ENCODE measurements around the gene KHDRBS1.

Gene KHDRBS1

GRCh38 chr1:32013386-32014198, at the start of gene KHDRBS1:
TSS of gene KHDRBS1 (plus strand) at chr1:32013868. CDS start at chr1:32013996, 128 bp downstream.
- DNase-seq (ENCODE audit: low read depth), result peak; percentile 100
- H3K27me3 ChIP-seq (replicated peaks; ENCODE audit: control insufficient read depth, insufficient read depth, low read length), result no peaks in the 10 kb centered on the region
- H3K36me3 ChIP-seq (ENCODE audit: control insufficient read depth, insufficient read depth, low read length, severe bottlenecking), result peaks cover 4% of the 10 kb centered on the region
- no peaks in the 10 kb centered on the region for H3K9me3 ChIP-seq (ENCODE audit: control insufficient read depth, low read length)
- H3K9ac ChIP-seq (ENCODE audit: low read length), result peak within 1 kb of the TSS; percentile 100
- peaks cover 21% of the 10 kb centered on the region for H3K4me1 ChIP-seq (ENCODE audit: control insufficient read depth, insufficient read depth, low read length)
- H3K4me3 ChIP-seq (ENCODE audit: low read length), result peak within 1 kb of the TSS; percentile 89

- Histone ChIP-seq H3K9ac (ENCODE audit: low read length) (no peak overlapping the region), H3K4me3 (ENCODE audit: low read length) (no peak overlapping the region)
Observed at GRCh38 chr1:31970873-31971272, 42.8 kb upstream of the KHDRBS1 start.

GRCh38 chr1:31976401-31976800, 37.3 kb upstream of the KHDRBS1 start:
- Histone ChIP-seq H3K9me3 (ENCODE audit: control insufficient read depth, low read length) (no peaks in the 10 kb centered on the region), H3K27me3 (replicated peaks; ENCODE audit: control insufficient read depth, insufficient read depth, low read length) (no peaks in the 10 kb centered on the region), H3K4me1 (ENCODE audit: control insufficient read depth, insufficient read depth, low read length) (peaks cover 22% of the 10 kb centered on the region), H3K9ac (ENCODE audit: low read length) (no peak overlapping the region), H3K4me3 (ENCODE audit: low read length) (no peak overlapping the region), H3K36me3 (ENCODE audit: control insufficient read depth, insufficient read depth, low read length, severe bottlenecking) (no peaks in the 10 kb centered on the region)
- no peak for DNase-seq (ENCODE audit: low read depth)

More at GRCh38 chr1:31970873-31971272, 42.8 kb upstream of the KHDRBS1 start:
- no peaks in the 10 kb centered on the region for H3K9me3 ChIP-seq (ENCODE audit: control insufficient read depth, low read length)
- H3K36me3 ChIP-seq (ENCODE audit: control insufficient read depth, insufficient read depth, low read length, severe bottlenecking), result no peaks in the 10 kb centered on the region
- H3K4me1 ChIP-seq (ENCODE audit: control insufficient read depth, insufficient read depth, low read length), result no peaks in the 10 kb centered on the region
- H3K27me3 ChIP-seq (replicated peaks; ENCODE audit: control insufficient read depth, insufficient read depth, low read length), result no peaks in the 10 kb centered on the region
- DNase-seq (ENCODE audit: low read depth), result no peak

GRCh38 chr1:31977385-31978131, 36.1 kb upstream of the KHDRBS1 start:
- peak; percentile 92 for DNase-seq (ENCODE audit: low read depth)
- peak overlapping the region; percentile 53 for H3K4me3 ChIP-seq (ENCODE audit: low read length)
- no peaks in the 10 kb centered on the region for H3K36me3 ChIP-seq (ENCODE audit: control insufficient read depth, insufficient read depth, low read length, severe bottlenecking)
- peaks cover 27% of the 10 kb centered on the region for H3K4me1 ChIP-seq (ENCODE audit: control insufficient read depth, insufficient read depth, low read length)
- no peaks in the 10 kb centered on the region for H3K9me3 ChIP-seq (ENCODE audit: control insufficient read depth, low read length)
- no peaks in the 10 kb centered on the region for H3K27me3 ChIP-seq (replicated peaks; ENCODE audit: control insufficient read depth, insufficient read depth, low read length)
- H3K9ac ChIP-seq (ENCODE audit: low read length), result peak overlapping the region; percentile 82

- Histone ChIP-seq H3K4me1 (ENCODE audit: control insufficient read depth, insufficient read depth, low read length) (peaks cover 27% of the 10 kb centered on the region), H3K27me3 (replicated peaks; ENCODE audit: control insufficient read depth, insufficient read depth, low read length) (no peaks in the 10 kb centered on the region), H3K4me3 (ENCODE audit: low read length) (no peak overlapping the region), H3K9me3 (ENCODE audit: control insufficient read depth, low read length) (no peaks in the 10 kb centered on the region), H3K36me3 (ENCODE audit: control insufficient read depth, insufficient read depth, low read length, severe bottlenecking) (no peaks in the 10 kb centered on the region), H3K9ac (ENCODE audit: low read length) (no peak overlapping the region)
- DNase-seq (ENCODE audit: low read depth), result no peak
Observed at GRCh38 chr1:31978843-31979400, 34.7 kb upstream of the KHDRBS1 start.

- H3K9me3 ChIP-seq (ENCODE audit: control insufficient read depth, low read length), result no peaks in the 10 kb centered on the region
Observed at GRCh38 chr1:31980835-31981455, 32.7 kb upstream of the KHDRBS1 start.

GRCh38 chr1:31981456-31981839, 32.2 kb upstream of the KHDRBS1 start:
- no peaks in the 10 kb centered on the region for H3K27me3 ChIP-seq (replicated peaks; ENCODE audit: control insufficient read depth, insufficient read depth, low read length)
- peaks cover 33% of the 10 kb centered on the region for H3K4me1 ChIP-seq (ENCODE audit: control insufficient read depth, insufficient read depth, low read length)
- peak; percentile 12 for DNase-seq (ENCODE audit: low read depth)
- H3K36me3 ChIP-seq (ENCODE audit: control insufficient read depth, insufficient read depth, low read length, severe bottlenecking), result no peaks in the 10 kb centered on the region
- no peak overlapping the region for H3K4me3 ChIP-seq (ENCODE audit: low read length)
- H3K9ac ChIP-seq (ENCODE audit: low read length), result no peak overlapping the region
- no peaks in the 10 kb centered on the region for H3K9me3 ChIP-seq (ENCODE audit: control insufficient read depth, low read length)

More at GRCh38 chr1:31980835-31981455, 32.7 kb upstream of the KHDRBS1 start:
- DNase-seq (ENCODE audit: low read depth), result no peak
- Histone ChIP-seq H3K9ac (ENCODE audit: low read length) (no peak overlapping the region), H3K27me3 (replicated peaks; ENCODE audit: control insufficient read depth, insufficient read depth, low read length) (no peaks in the 10 kb centered on the region), H3K36me3 (ENCODE audit: control insufficient read depth, insufficient read depth, low read length, severe bottlenecking) (no peaks in the 10 kb centered on the region), H3K4me1 (ENCODE audit: control insufficient read depth, insufficient read depth, low read length) (peaks cover 35% of the 10 kb centered on the region), H3K4me3 (ENCODE audit: low read length) (no peak overlapping the region)

GRCh38 chr1:31981972-31982371, 31.7 kb upstream of the KHDRBS1 start:
- Histone ChIP-seq H3K9ac (ENCODE audit: low read length) (no peak overlapping the region), H3K9me3 (ENCODE audit: control insufficient read depth, low read length) (no peaks in the 10 kb centered on the region), H3K4me3 (ENCODE audit: low read length) (no peak overlapping the region), H3K36me3 (ENCODE audit: control insufficient read depth, insufficient read depth, low read length, severe bottlenecking) (no peaks in the 10 kb centered on the region), H3K4me1 (ENCODE audit: control insufficient read depth, insufficient read depth, low read length) (peaks cover 27% of the 10 kb centered on the region), H3K27me3 (replicated peaks; ENCODE audit: control insufficient read depth, insufficient read depth, low read length) (no peaks in the 10 kb centered on the region)
- DNase-seq (ENCODE audit: low read depth), result no peak

- Histone ChIP-seq H3K9ac (ENCODE audit: low read length) (peak overlapping the region; percentile 49), H3K4me3 (ENCODE audit: low read length) (no peak overlapping the region), H3K36me3 (ENCODE audit: control insufficient read depth, insufficient read depth, low read length, severe bottlenecking) (no peaks in the 10 kb centered on the region), H3K9me3 (ENCODE audit: control insufficient read depth, low read length) (no peaks in the 10 kb centered on the region), H3K4me1 (ENCODE audit: control insufficient read depth, insufficient read depth, low read length) (peaks cover 17% of the 10 kb centered on the region), H3K27me3 (replicated peaks; ENCODE audit: control insufficient read depth, insufficient read depth, low read length) (no peaks in the 10 kb centered on the region)
- DNase-seq (ENCODE audit: low read depth), result peak; percentile 38
Observed at GRCh38 chr1:31984419-31985347, 29.0 kb upstream of the KHDRBS1 start.

- no peaks in the 10 kb centered on the region for H3K27me3 ChIP-seq (replicated peaks; ENCODE audit: control insufficient read depth, insufficient read depth, low read length)
- no peaks in the 10 kb centered on the region for H3K36me3 ChIP-seq (ENCODE audit: control insufficient read depth, insufficient read depth, low read length, severe bottlenecking)
- no peak for DNase-seq (ENCODE audit: low read depth)
- no peaks in the 10 kb centered on the region for H3K9me3 ChIP-seq (ENCODE audit: control insufficient read depth, low read length)
- H3K4me1 ChIP-seq (ENCODE audit: control insufficient read depth, insufficient read depth, low read length), result peaks cover 17% of the 10 kb centered on the region
- no peak overlapping the region for H3K4me3 ChIP-seq (ENCODE audit: low read length)
- peak overlapping the region; percentile 25 for H3K9ac ChIP-seq (ENCODE audit: low read length)
Observed at GRCh38 chr1:31985430-31985829, 28.2 kb upstream of the KHDRBS1 start.

Measured in adipocyte (in vitro differentiated cells).